H9 (cell line): ENCODE measurements around the gene CASP5. TPM values are rescaled to one million over a fixed set of nuclear protein-coding genes. Genes with fewer than 3 reads are reported as not detected.

Experiments
- DNase-seq: peaks from one replicate; pipeline ENCODE4 v3.0.0-alpha.2; 2017
- H2AFZ ChIP-seq: one replicate; pipeline ENCODE4 v1.6.1; 2013; ENCODE audit warnings: mild to moderate bottlenecking, low read length, control low read depth, moderate library complexity
- H2AK5ac ChIP-seq: 2 replicates; pipeline ENCODE4 v1.6.1; 2013; ENCODE audit warnings: low read length, control low read depth, mixed read lengths; ENCODE audit not compliant: insufficient read length
- H2BK120ac ChIP-seq: one replicate; pipeline ENCODE4 v1.6.1; 2013; ENCODE audit warnings: low read depth, mild to moderate bottlenecking, low read length, control low read depth, inconsistent platforms; ENCODE audit not compliant: poor library complexity, severe bottlenecking
- H2BK12ac ChIP-seq: 2 replicates; pipeline ENCODE4 v1.6.1; 2013; ENCODE audit warnings: low read length, control low read depth, mixed read lengths, low read depth; ENCODE audit not compliant: insufficient read length
- H2BK15ac ChIP-seq: 2 replicates; pipeline ENCODE4 v1.6.1; 2013; ENCODE audit warnings: low read depth, low read length, control low read depth
- H2BK20ac ChIP-seq: one replicate; pipeline ENCODE4 v1.6.1; 2013; ENCODE audit warnings: low read depth, mild to moderate bottlenecking, low read length, control low read depth, inconsistent platforms; ENCODE audit not compliant: poor library complexity, severe bottlenecking
- H2BK5ac ChIP-seq: 2 replicates; pipeline ENCODE4 v1.6.1; 2013; ENCODE audit warnings: low read length, control low read depth, mixed read lengths; ENCODE audit not compliant: insufficient read length
- H3K14ac ChIP-seq: 2 replicates; pipeline ENCODE4 v1.6.1; 2013; ENCODE audit warnings: low read length, control low read depth; ENCODE audit not compliant: insufficient read depth
- H3K18ac ChIP-seq: 2 replicates; pipeline ENCODE4 v1.6.1; 2013; ENCODE audit warnings: low read depth, mild to moderate bottlenecking, mixed read lengths, low read length, control low read depth; ENCODE audit not compliant: insufficient read length
- H3K23ac ChIP-seq: 2 replicates; pipeline ENCODE4 v1.6.1; 2013; ENCODE audit warnings: low read length, control low read depth, mixed read lengths, low read depth; ENCODE audit not compliant: insufficient read length
- H3K23me2 ChIP-seq: 2 replicates; pipeline ENCODE4 v1.6.1; 2013; ENCODE audit warnings: low read depth, mild to moderate bottlenecking, mixed read lengths, low read length, control low read depth; ENCODE audit not compliant: insufficient read length, poor library complexity, severe bottlenecking
- H3K27ac ChIP-seq: 2 replicates; pipeline ENCODE4 v1.5.1; 2013; ENCODE audit warnings: low read length, control low read depth, mixed read lengths, low read depth; ENCODE audit not compliant: insufficient read length
- H3K27me3 ChIP-seq: 2 replicates; pipeline ENCODE4 v1.6.1; 2013; ENCODE audit warnings: low read length, control low read depth, inconsistent platforms; ENCODE audit not compliant: insufficient read depth
- H3K4ac ChIP-seq: 2 replicates; pipeline ENCODE4 v1.6.1; 2013; ENCODE audit warnings: low read depth, mild to moderate bottlenecking, control low read depth, inconsistent platforms, low read length, moderate library complexity
- H3K4me1 ChIP-seq: 2 replicates; pipeline ENCODE4 v1.6.1; 2013; ENCODE audit warnings: low read length, control low read depth, inconsistent platforms; ENCODE audit not compliant: insufficient read depth
- H3K4me2 ChIP-seq: 2 replicates; pipeline ENCODE4 v1.6.1; 2013; ENCODE audit warnings: low read length, control low read depth, mixed read lengths; ENCODE audit not compliant: insufficient read length, insufficient read depth
- H3K56ac ChIP-seq: 2 replicates; pipeline ENCODE4 v1.6.1; 2013; ENCODE audit warnings: low read depth, mild to moderate bottlenecking, mixed read lengths, low read length, control low read depth; ENCODE audit not compliant: insufficient read length
- H3K79me1 ChIP-seq: 2 replicates; pipeline ENCODE4 v1.6.1; 2013; ENCODE audit warnings: low read depth, mild to moderate bottlenecking, moderate library complexity, low read length, control low read depth, inconsistent platforms; ENCODE audit not compliant: insufficient read depth, poor library complexity, severe bottlenecking
- H3K79me2 ChIP-seq: 2 replicates; pipeline ENCODE4 v1.6.1; 2013; ENCODE audit warnings: low read length, control low read depth, inconsistent platforms; ENCODE audit not compliant: insufficient read depth
- H3K9ac ChIP-seq: 2 replicates; pipeline ENCODE4 v1.6.1; 2013; ENCODE audit warnings: low read length, control low read depth, mixed read lengths; ENCODE audit not compliant: insufficient read length; ENCODE audit errors: extremely low read depth
- H3K9me3 ChIP-seq: one replicate; pipeline ENCODE4 v1.6.1; 2013; ENCODE audit warnings: low read depth, low read length, inconsistent platforms; ENCODE audit not compliant: control insufficient read depth
- H3T11ph ChIP-seq: one replicate; pipeline ENCODE4 v1.6.1; 2013; ENCODE audit warnings: mild to moderate bottlenecking, low read length, control low read depth, inconsistent platforms
- H4K20me1 ChIP-seq: one replicate; pipeline ENCODE4 v1.6.1; 2013; ENCODE audit not compliant: control insufficient read depth, insufficient read length, insufficient read depth
- H4K5ac ChIP-seq: 2 replicates; pipeline ENCODE4 v1.6.1; 2013; ENCODE audit warnings: low read depth, mild to moderate bottlenecking, mixed read lengths, low read length, control low read depth; ENCODE audit not compliant: insufficient read length
- H4K8ac ChIP-seq: replicated peaks from 2 replicates; pipeline ENCODE4 v1.6.1; 2013; ENCODE audit warnings: low read length, control low read depth, mixed read lengths, low read depth; ENCODE audit not compliant: insufficient read length
- H4K91ac ChIP-seq: 2 replicates; pipeline ENCODE4 v1.6.1; 2013; ENCODE audit warnings: low read depth, mild to moderate bottlenecking, moderate library complexity, mixed read lengths, low read length, control low read depth; ENCODE audit not compliant: insufficient read length
- H3K27ac Mint-ChIP-seq, 3 experiments: 2 replicates in 2 of 3; 3 replicates in 1 of 3; pipeline ENCODE4 v1.8.0; 2020 to 2021; ENCODE audit warnings: mixed read lengths in 3 of 3, mild to moderate bottlenecking in 1 of 3, moderate library complexity in 1 of 3
- H3K27me3 Mint-ChIP-seq: 2 replicates; pipeline ENCODE4 v1.8.0; 2021; ENCODE audit warnings: low read depth, mild to moderate bottlenecking, moderate library complexity, mixed read lengths
- H3K36me3 Mint-ChIP-seq, 3 experiments: 2 replicates in 2 of 3; 3 replicates in 1 of 3; pipeline ENCODE4 v1.8.0; 2020 to 2021; ENCODE audit warnings: low read depth in 3 of 3, mixed read lengths in 3 of 3; ENCODE audit not compliant: insufficient read depth in 1 of 3
- H3K4me1 Mint-ChIP-seq, 2 experiments: 2 replicates each; pipeline ENCODE4 v1.8.0; 2020; ENCODE audit warnings: mixed read lengths in 2 of 2
- H3K4me3 Mint-ChIP-seq, 2 experiments: 2 replicates in 1 of 2; 3 replicates in 1 of 2; pipeline ENCODE4 v1.8.0; 2020 to 2021; ENCODE audit warnings: mild to moderate bottlenecking in 2 of 2, mixed read lengths in 2 of 2, moderate library complexity in 1 of 2
- H3K9me3 Mint-ChIP-seq, 2 experiments: 2 replicates in 1 of 2; 3 replicates in 1 of 2; pipeline ENCODE4 v1.8.0; 2020; ENCODE audit warnings: mild to moderate bottlenecking in 2 of 2, mixed read lengths in 2 of 2, moderate library complexity in 1 of 2
- WGBS: extraction: QIAGEN DNeasy Blood & Tissue Kit; methylation state at CpG from one replicate; pipeline ENCODE4 v1.1.7; 2013; ENCODE audit warnings: missing lambda C conversion rate, low lambda C conversion rate, mixed read lengths; ENCODE audit not compliant: insufficient read length; ENCODE audit errors: extremely low coverage; 5-methylcytosine and 5-hydroxymethylcytosine counted together
- total RNA-seq: library from RNA; stranded (reverse); gene quantifications from 2 replicates; pipeline ENCODE4 v1.2.1, GENCODE V29; 2021
- TF ChIP-seq, protein P1 (sequence below): fragments of 200-600 bp; sonication (generic); conservative IDR thresholded peaks from 3 replicates; pipeline ENCODE4 v1.8.0; 2021; ENCODE audit warnings: antibody characterized with exemption, mild to moderate bottlenecking

The CASP5 gene
- total RNA-seq, 1 experiment from 2014 or later, result not detected

DNA sequence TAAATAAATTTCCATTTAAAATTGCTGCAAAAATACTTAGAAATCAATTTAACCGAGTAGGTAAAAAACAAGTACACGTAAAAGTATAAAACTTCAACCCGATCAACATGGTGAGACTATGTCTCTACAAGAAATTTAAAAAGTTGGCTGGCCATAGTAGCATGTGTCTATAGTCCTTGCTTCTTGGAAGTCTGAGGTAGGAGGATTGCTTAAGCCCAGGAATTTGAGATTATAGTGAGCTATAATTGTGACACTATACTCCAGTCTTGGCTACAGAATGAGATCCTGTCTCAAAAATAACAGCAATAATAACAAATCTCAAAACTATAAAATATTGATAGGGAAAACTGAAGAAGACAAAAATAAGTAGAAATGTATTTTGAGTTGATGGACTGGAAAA, 65.7 kb downstream of the CASP5 start:
- Histone ChIP-seq H3K27ac (no peak overlapping the region), H3T11ph (no peak overlapping the region), H2BK120ac (no peak overlapping the region), H2AK5ac (no peak overlapping the region), H3K4ac (no peak overlapping the region), H3K79me2 (no peaks in the 10 kb centered on the region), H2BK5ac (no peak overlapping the region), H3K9me3 (no peaks in the 10 kb centered on the region), H2BK12ac (no peak overlapping the region), H4K20me1 (no peaks in the 10 kb centered on the region), H4K91ac (no peak overlapping the region), H2BK20ac (no peak overlapping the region), H3K56ac (no peak overlapping the region), H3K27me3 (no peaks in the 10 kb centered on the region), H3K23ac (no peak overlapping the region), H4K8ac (no peak overlapping the region), H3K14ac (no peak overlapping the region), H3K23me2 (no peaks in the 10 kb centered on the region), H4K5ac (no peak overlapping the region), H3K4me2 (no peak overlapping the region), H2AFZ (no peak overlapping the region), H3K18ac (no peak overlapping the region), H3K9ac (no peak overlapping the region), H3K79me1 (no peaks in the 10 kb centered on the region), H2BK15ac (no peak overlapping the region), H3K4me1 (no peaks in the 10 kb centered on the region)
- TF ChIP-seq, protein P1, sequence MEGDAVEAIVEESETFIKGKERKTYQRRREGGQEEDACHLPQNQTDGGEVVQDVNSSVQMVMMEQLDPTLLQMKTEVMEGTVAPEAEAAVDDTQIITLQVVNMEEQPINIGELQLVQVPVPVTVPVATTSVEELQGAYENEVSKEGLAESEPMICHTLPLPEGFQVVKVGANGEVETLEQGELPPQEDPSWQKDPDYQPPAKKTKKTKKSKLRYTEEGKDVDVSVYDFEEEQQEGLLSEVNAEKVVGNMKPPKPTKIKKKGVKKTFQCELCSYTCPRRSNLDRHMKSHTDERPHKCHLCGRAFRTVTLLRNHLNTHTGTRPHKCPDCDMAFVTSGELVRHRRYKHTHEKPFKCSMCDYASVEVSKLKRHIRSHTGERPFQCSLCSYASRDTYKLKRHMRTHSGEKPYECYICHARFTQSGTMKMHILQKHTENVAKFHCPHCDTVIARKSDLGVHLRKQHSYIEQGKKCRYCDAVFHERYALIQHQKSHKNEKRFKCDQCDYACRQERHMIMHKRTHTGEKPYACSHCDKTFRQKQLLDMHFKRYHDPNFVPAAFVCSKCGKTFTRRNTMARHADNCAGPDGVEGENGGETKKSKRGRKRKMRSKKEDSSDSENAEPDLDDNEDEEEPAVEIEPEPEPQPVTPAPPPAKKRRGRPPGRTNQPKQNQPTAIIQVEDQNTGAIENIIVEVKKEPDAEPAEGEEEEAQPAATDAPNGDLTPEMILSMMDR, result no peak
- no peaks in the 10 kb centered on the region for H3K27me3 Mint-ChIP-seq
- no peaks in the 10 kb centered on the region for H3K4me1 Mint-ChIP-seq
- peaks cover 0 to 5% of the 10 kb centered on the region in 2 experiments; a peak in 1 of 5 replicates for H3K9me3 Mint-ChIP-seq
- DNase-seq, result no peak
- H3K4me3 Mint-ChIP-seq, result no peak overlapping the region
- peaks cover 0 to 6% (median 0%) of the 10 kb centered on the region in 3 experiments; a peak in 1 of 7 replicates for H3K36me3 Mint-ChIP-seq
- WGBS, result no CpG with 5 or more reads among the region's 3 CpGs
- H3K27ac Mint-ChIP-seq, result no peak overlapping the region
